Keratinocyte (primary cell): Measurements from ENCODE around the gene SCRG1. TPM values are rescaled to one million over a fixed set of nuclear protein-coding genes. Genes with fewer than 3 reads are reported as not detected.
A peak's percentile ranks its signal among the peaks of the same experiment; 100 is the strongest.

Experiments used
- DNase-seq: peaks from one replicate; pipeline ENCODE4 v3.0.0-alpha.2; 2011; ENCODE audit warnings: low read depth, missing footprints, low spot score
- FAIRE-seq: peaks from 2 replicates; lab custom pipeline; 2011; peaks lifted over from hg19 to GRCh38; lab: Jason Lieb, UNC
- H2AFZ ChIP-seq: 2 replicates; pipeline ENCODE4 v1.6.0; 2012; ENCODE audit warnings: low read length, control low read depth, inconsistent platforms; ENCODE audit not compliant: control insufficient read depth
- H3K27ac ChIP-seq: 2 replicates; pipeline ENCODE4 v1.5.1; 2011; ENCODE audit warnings: low read length; ENCODE audit not compliant: control insufficient read depth, insufficient read depth
- H3K27me3 ChIP-seq: 3 replicates; pipeline ENCODE4 v1.6.0; 2011; ENCODE audit warnings: low read length; ENCODE audit not compliant: control insufficient read depth, insufficient read depth; ENCODE audit errors: extremely low read depth
- H3K36me3 ChIP-seq, 2 experiments: 2 replicates in 1 of 2; 3 replicates in 1 of 2; pipeline ENCODE4 v1.5.1; 2011; ENCODE audit warnings: low read length in 2 of 2, mild to moderate bottlenecking in 1 of 2; ENCODE audit not compliant: control insufficient read depth in 2 of 2, insufficient read depth in 2 of 2; ENCODE audit errors: extremely low read depth in 1 of 2
- H3K4me1 ChIP-seq: 3 replicates; pipeline ENCODE4 v1.5.1; 2011; ENCODE audit warnings: low read length; ENCODE audit not compliant: control insufficient read depth, insufficient read depth; ENCODE audit errors: extremely low read depth
- H3K4me2 ChIP-seq: 3 replicates; pipeline ENCODE4 v1.6.0; 2011; ENCODE audit warnings: low read depth, low read length; ENCODE audit not compliant: control insufficient read depth, insufficient read depth; ENCODE audit errors: extremely low read depth
- H3K4me3 ChIP-seq, 3 experiments: fragments of 200-600 bp in 1 of 3; sonication (generic) in 1 of 3; 2 replicates in 2 of 3; 3 replicates in 1 of 3; pipeline ENCODE4 v1.5.1; 2011 to 2016; ENCODE audit warnings: low read length in 3 of 3, mild to moderate bottlenecking in 3 of 3, control low read depth in 2 of 3, inconsistent platforms in 1 of 3, low read depth in 1 of 3, mixed read lengths in 1 of 3, mixed run types in 1 of 3, moderate library complexity in 1 of 3; ENCODE audit not compliant: control insufficient read depth in 2 of 3, insufficient read depth in 2 of 3; ENCODE audit errors: extremely low read depth in 1 of 3
- H3K79me2 ChIP-seq: 2 replicates; pipeline ENCODE4 v1.6.0; 2012; ENCODE audit warnings: low read length; ENCODE audit not compliant: control insufficient read depth, insufficient read depth
- H3K9ac ChIP-seq: 3 replicates; pipeline ENCODE4 v1.6.0; 2011; ENCODE audit warnings: low read length; ENCODE audit not compliant: control insufficient read depth, insufficient read depth; ENCODE audit errors: extremely low read depth
- H3K9me1 ChIP-seq: 3 replicates; pipeline ENCODE4 v1.6.0; 2011; ENCODE audit warnings: low read length; ENCODE audit not compliant: control insufficient read depth, insufficient read depth; ENCODE audit errors: extremely low read depth
- H3K9me3 ChIP-seq: 2 replicates; pipeline ENCODE4 v1.5.1; 2012; ENCODE audit warnings: low read depth, low read length; ENCODE audit not compliant: control insufficient read depth
- H4K20me1 ChIP-seq: 3 replicates; pipeline ENCODE4 v1.6.0; 2011; ENCODE audit warnings: low read length; ENCODE audit not compliant: control insufficient read depth, insufficient read depth; ENCODE audit errors: extremely low read depth
- EZH2 ChIP-seq: IDR thresholded peaks from one replicate; pipeline ENCODE4 v1.6.1; 2012; ENCODE audit warnings: inconsistent platforms, mild to moderate bottlenecking, low read length, moderate library complexity
- dilution Hi-C: fragments of 300-500 bp; cut with MboI; formaldehyde crosslinking; loops from one replicate; pipeline ENCODE4 v1.7.0; 2020; ENCODE audit warnings: low sequenced_read_pairs; ENCODE audit not compliant: extremely low pct_ligation_motif_present
- polyA plus RNA-seq, 5 experiments: library from polyadenylated mRNA; depleted of rRNA in 3 of 5; stranded (reverse) in 3 of 5; stranded (forward) in 1 of 5; unstranded in 1 of 5; fragments of >200 nt; gene quantifications; 1 replicate in 1 of 5; 2 replicates in 3 of 5; 3 replicates in 1 of 5; pipeline versions ENCODE4 v1.2.1 to v1.2.3, GENCODE V29; 2011 to 2012; ENCODE audit warnings: missing spikeins in 2 of 5, low read depth in 1 of 5, low replicate concordance in 1 of 5
- TF ChIP-seq, protein P1 (sequence below), 3 experiments: IDR thresholded peaks in 1 of 3; conservative IDR thresholded peaks in 1 of 3; optimal IDR thresholded peaks in 1 of 3; 2 replicates in 2 of 3; 3 replicates in 1 of 3; pipeline versions ENCODE3 to v1.5.1; 2011; ENCODE audit warnings: low read length in 3 of 3, mild to moderate bottlenecking in 3 of 3, moderate library complexity in 2 of 3, control low read depth in 1 of 3, inconsistent platforms in 1 of 3; ENCODE audit not compliant: insufficient read depth in 2 of 3; ENCODE audit errors: extremely low read depth in 1 of 3

SCRG1 gene
- polyA plus RNA-seq, 1 donor (not counting 4 experiments of a cell fraction or from before 2014, with no cell fraction given), result not detected

DNA sequence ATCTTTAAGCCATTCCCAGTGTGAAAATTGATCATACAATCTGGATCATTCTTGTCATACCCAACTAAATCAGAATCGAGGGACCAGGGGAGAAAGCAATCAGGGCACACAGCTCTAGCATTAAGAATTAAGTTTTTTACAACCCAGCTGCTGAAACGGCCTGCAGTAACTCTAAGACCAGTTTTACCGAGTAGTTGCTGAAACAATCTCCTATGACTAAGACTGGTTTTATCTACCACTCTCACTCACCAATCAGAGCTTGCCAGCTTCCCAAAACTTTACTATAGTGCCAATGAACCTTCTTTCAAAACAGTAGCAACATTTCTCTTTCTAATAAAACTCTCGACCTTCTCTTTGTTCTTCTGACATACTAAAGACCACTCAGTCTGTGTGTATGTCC is 31.0 kb downstream of the SCRG1 start:
- Histone ChIP-seq H3K4me1 (peaks cover 18% of the 10 kb centered on the region), H4K20me1 (no peaks in the 10 kb centered on the region), H3K9me1 (no peaks in the 10 kb centered on the region), H3K79me2 (peaks cover 6% of the 10 kb centered on the region), H3K27ac (no peak overlapping the region), H2AFZ (peak overlapping the region; percentile 1), H3K36me3 (no peaks in the 10 kb centered on the region), H3K4me2 (peak overlapping the region; percentile 3), H3K9me3 (no peaks in the 10 kb centered on the region), H3K4me3 (no peak overlapping the region), H3K9ac (no peak overlapping the region), H3K27me3 (no peaks in the 10 kb centered on the region)
- dilution Hi-C loops, result no loop called here
- TF ChIP-seq, protein P1, sequence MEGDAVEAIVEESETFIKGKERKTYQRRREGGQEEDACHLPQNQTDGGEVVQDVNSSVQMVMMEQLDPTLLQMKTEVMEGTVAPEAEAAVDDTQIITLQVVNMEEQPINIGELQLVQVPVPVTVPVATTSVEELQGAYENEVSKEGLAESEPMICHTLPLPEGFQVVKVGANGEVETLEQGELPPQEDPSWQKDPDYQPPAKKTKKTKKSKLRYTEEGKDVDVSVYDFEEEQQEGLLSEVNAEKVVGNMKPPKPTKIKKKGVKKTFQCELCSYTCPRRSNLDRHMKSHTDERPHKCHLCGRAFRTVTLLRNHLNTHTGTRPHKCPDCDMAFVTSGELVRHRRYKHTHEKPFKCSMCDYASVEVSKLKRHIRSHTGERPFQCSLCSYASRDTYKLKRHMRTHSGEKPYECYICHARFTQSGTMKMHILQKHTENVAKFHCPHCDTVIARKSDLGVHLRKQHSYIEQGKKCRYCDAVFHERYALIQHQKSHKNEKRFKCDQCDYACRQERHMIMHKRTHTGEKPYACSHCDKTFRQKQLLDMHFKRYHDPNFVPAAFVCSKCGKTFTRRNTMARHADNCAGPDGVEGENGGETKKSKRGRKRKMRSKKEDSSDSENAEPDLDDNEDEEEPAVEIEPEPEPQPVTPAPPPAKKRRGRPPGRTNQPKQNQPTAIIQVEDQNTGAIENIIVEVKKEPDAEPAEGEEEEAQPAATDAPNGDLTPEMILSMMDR (optimal IDR thresholded peaks at IDR 0.05 in 1 of 3, IDR thresholded peaks at IDR 0.05 in 1 of 3, conservative IDR thresholded peaks at IDR 0.05 in 1 of 3; ENCODE audit: extremely low read depth in 1 of 3, insufficient read depth in 2 of 3, low read length in 3 of 3), result no peak
- TF ChIP-seq EZH2, result no peak
- FAIRE-seq, result peak; percentile 9
- no peak for DNase-seq

DNA sequence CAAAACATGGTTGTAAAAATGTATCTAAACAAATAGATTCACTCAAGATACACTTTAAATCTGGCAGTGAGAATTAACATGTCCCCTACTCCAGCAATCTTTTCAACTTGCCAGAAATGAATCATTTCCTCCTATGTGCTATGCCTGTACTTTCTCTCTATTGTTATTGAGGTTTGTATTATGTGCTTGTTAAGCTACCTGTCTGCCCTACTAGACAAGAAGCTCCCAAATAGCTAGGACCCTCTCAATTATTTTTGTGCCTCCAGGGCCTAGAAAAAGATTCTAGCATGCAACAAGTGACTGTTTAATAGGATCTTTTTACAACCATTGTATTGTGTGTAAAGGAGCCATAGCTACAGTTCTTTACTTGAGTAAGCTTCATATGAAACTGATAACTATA is 31.6 kb downstream of the SCRG1 start:
- H3K27me3 ChIP-seq, result no peaks in the 10 kb centered on the region
- dilution Hi-C loops, result no loop called here
- no peak overlapping the region for H2AFZ ChIP-seq
- H3K4me1 ChIP-seq, result peaks cover 15% of the 10 kb centered on the region
- H3K9ac ChIP-seq, result no peak overlapping the region
- H3K4me2 ChIP-seq, result peak overlapping the region; percentile 9
- no peaks in the 10 kb centered on the region for H4K20me1 ChIP-seq
- no peak overlapping the region for H3K27ac ChIP-seq
- no peaks in the 10 kb centered on the region for H3K36me3 ChIP-seq
- no peaks in the 10 kb centered on the region for H3K79me2 ChIP-seq
- H3K9me1 ChIP-seq, result no peaks in the 10 kb centered on the region
- H3K9me3 ChIP-seq, result no peaks in the 10 kb centered on the region
- FAIRE-seq (peak; percentile 68), DNase-seq (no peak)
- H3K4me3 ChIP-seq, result no peak overlapping the region
- no peak for TF ChIP-seq EZH2
- TF ChIP-seq, protein P1 (optimal IDR thresholded peaks at IDR 0.05 in 1 of 3, IDR thresholded peaks at IDR 0.05 in 1 of 3, conservative IDR thresholded peaks at IDR 0.05 in 1 of 3; ENCODE audit: extremely low read depth in 1 of 3, insufficient read depth in 2 of 3, low read length in 3 of 3), result no peak
